Lower lobe of right lung (tissue), 2 donors: ENCODE measurements around the gene LMNTD2. TPM values are rescaled to one million over a fixed set of nuclear protein-coding genes. Genes with fewer than 3 reads are reported as not detected.

Source experiments
- ATAC-seq, 2 donors: fragments of 200-7000 bp; cut with Tn5 transposase; one replicate each; pipeline ENCODE4 v1.9.1; 2020 to 2022; ENCODE audit warnings: mild to moderate bottlenecking in 2 of 2, moderate library complexity in 2 of 2
- DNase-seq: peaks from one replicate; pipeline ENCODE4 v3.0.0-alpha.2; 2020
- H3K27ac ChIP-seq: fragments of 200-600 bp; one replicate; pipeline ENCODE4 v1.8.0; 2022
- H3K27me3 ChIP-seq: fragments of 200-600 bp; one replicate; pipeline ENCODE4 v1.8.0; 2022; ENCODE audit warnings: low read depth
- H3K36me3 ChIP-seq: fragments of 200-600 bp; one replicate; pipeline ENCODE4 v1.8.0; 2022; ENCODE audit warnings: mild to moderate bottlenecking
- H3K4me1 ChIP-seq: fragments of 200-600 bp; one replicate; pipeline ENCODE4 v1.8.0; 2022
- H3K4me3 ChIP-seq: fragments of 200-600 bp; one replicate; pipeline ENCODE4 v1.8.0; 2022; ENCODE audit warnings: mild to moderate bottlenecking
- H3K9me3 ChIP-seq: fragments of 200-600 bp; one replicate; pipeline ENCODE4 v1.8.0; 2022
- CTCF ChIP-seq: fragments of 200-600 bp; IDR thresholded peaks from one replicate; pipeline ENCODE4 v1.8.0; 2022; ENCODE audit warnings: antibody characterized with exemption, mild to moderate bottlenecking
- intact Hi-C: fragments of 100-400 bp; cut with DNase I; formaldehyde crosslinking; loops from one replicate; pipeline ENCODE4 v1.11.0; 2022
- total RNA-seq: library from RNA; stranded (reverse); fragmentation: NEBNext Ultra II Directional; extraction: Animal tissue kit (Norgen Biotek cat#: 25700); gene quantifications from one replicate; pipeline ENCODE4 v1.2.1, GENCODE V29; 2021
- donor health status: DM: no; HTN: yes; CAD: no; lungs with severe emphysema.

Gene LMNTD2
- total RNA-seq, 1 donor from 2014 or later = 6.0 TPM

- H3K9me3 ChIP-seq = no peaks in the 10 kb centered on the region
- peak within 1 kb of the TSS; percentile 80 for H3K4me3 ChIP-seq
- DNase-seq (peak; percentile 95), ATAC-seq (peak; percentile 92)
- TF ChIP-seq CTCF = no peak
- H3K36me3 ChIP-seq = peaks cover 33% of the 10 kb centered on the region
- peaks cover 4% of the 10 kb centered on the region for H3K27me3 ChIP-seq
- peak within 1 kb of the TSS; percentile 85 for H3K27ac ChIP-seq
- H3K4me1 ChIP-seq = peaks cover 34% of the 10 kb centered on the region
- intact Hi-C loops = no loop called here
Measured at GRCh38 chr11:535519-536454, 24.8 kb downstream of the LMNTD2 start, which contains the start of gene HRAS. Gene HRAS, minus strand, starts transcription at chr11:535576.

- Histone ChIP-seq H3K4me3 (peak overlapping the region; percentile 80), H3K27ac (peak overlapping the region; percentile 59), H3K27me3 (peaks cover 4% of the 10 kb centered on the region), H3K4me1 (peaks cover 34% of the 10 kb centered on the region), H3K9me3 (no peaks in the 10 kb centered on the region), H3K36me3 (peaks cover 33% of the 10 kb centered on the region)
- intact Hi-C loops = no loop called here
- no peak for TF ChIP-seq CTCF
- DNase-seq = no peak
- ATAC-seq = no peak
Measured at GRCh38 chr11:535210-535518, 25.4 kb downstream of the LMNTD2 start.

GRCh38 chr11:534396-535209 is 25.9 kb downstream of the LMNTD2 start:
- peak; percentile 75 for DNase-seq
- Histone ChIP-seq H3K4me1 (peaks cover 34% of the 10 kb centered on the region), H3K4me3 (peak overlapping the region; percentile 80), H3K36me3 (peaks cover 33% of the 10 kb centered on the region), H3K27me3 (peaks cover 4% of the 10 kb centered on the region), H3K9me3 (no peaks in the 10 kb centered on the region), H3K27ac (peak overlapping the region; percentile 59)
- peak in 1 of 2 donors; percentile 2 for ATAC-seq
- TF ChIP-seq CTCF = no peak
- intact Hi-C loops = no loop called here

GRCh38 chr11:533586-534395 is 26.7 kb downstream of the LMNTD2 start:
- Histone ChIP-seq H3K27me3 (peaks cover 4% of the 10 kb centered on the region), H3K36me3 (peaks cover 33% of the 10 kb centered on the region), H3K9me3 (no peaks in the 10 kb centered on the region), H3K4me3 (peak overlapping the region; percentile 80), H3K27ac (peak overlapping the region; percentile 59), H3K4me1 (peaks cover 34% of the 10 kb centered on the region)
- ATAC-seq = no peak
- intact Hi-C loops = no loop called here
- DNase-seq = no peak
- TF ChIP-seq CTCF = no peak

GRCh38 chr11:532986-533585 is 27.5 kb downstream of the LMNTD2 start:
- no peak overlapping the region for H3K27ac ChIP-seq
- intact Hi-C loops = no loop called here
- peaks cover 4% of the 10 kb centered on the region for H3K27me3 ChIP-seq
- peaks cover 33% of the 10 kb centered on the region for H3K36me3 ChIP-seq
- H3K4me1 ChIP-seq = peaks cover 34% of the 10 kb centered on the region
- DNase-seq (no peak), ATAC-seq (no peak)
- H3K4me3 ChIP-seq = no peak overlapping the region
- no peak for TF ChIP-seq CTCF
- no peaks in the 10 kb centered on the region for H3K9me3 ChIP-seq
